Hematopoietic multipotent progenitor cell treated with erythropoietin and hydrocortisone succinate and interleukin-3 and kit ligand, for 15 days (in vitro differentiated cells): Measurements from ENCODE around the gene USP11.
A peak's percentile ranks its signal among the peaks of the same experiment; 100 is the strongest.

Experiments
- DNase-seq: peaks from one replicate; pipeline ENCODE4 v3.0.0-alpha.2; 2015; ENCODE audit warnings: low spot score

Gene USP11

DNA sequence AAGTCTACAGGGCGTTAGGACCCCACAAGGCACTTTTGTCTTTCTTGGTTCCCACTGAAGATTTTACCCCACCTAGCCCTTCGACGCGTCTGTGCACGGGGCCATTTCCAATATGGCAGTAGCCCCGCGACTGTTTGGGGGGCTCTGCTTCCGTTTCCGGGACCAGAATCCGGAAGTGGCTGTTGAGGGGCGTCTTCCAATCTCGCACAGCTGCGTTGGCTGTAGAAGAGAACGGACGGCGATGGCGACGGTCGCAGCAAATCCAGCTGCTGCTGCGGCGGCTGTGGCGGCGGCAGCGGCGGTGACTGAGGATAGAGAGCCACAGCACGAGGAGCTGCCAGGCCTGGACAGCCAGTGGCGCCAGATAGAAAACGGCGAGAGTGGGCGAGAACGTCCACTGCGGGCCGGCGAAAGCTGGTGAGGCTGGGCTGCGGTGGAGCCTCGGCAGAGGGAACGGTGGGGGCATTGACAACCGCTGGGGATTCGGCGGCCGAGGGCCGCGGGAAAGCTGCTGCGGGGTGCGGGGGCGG is at the start of gene USP11:
USP11 (plus strand) TSS at position 207 of the 530 bp plus-strand sequence; CDS start at position 242, 35 bp downstream.
- DNase-seq: peak; percentile 33

DNA sequence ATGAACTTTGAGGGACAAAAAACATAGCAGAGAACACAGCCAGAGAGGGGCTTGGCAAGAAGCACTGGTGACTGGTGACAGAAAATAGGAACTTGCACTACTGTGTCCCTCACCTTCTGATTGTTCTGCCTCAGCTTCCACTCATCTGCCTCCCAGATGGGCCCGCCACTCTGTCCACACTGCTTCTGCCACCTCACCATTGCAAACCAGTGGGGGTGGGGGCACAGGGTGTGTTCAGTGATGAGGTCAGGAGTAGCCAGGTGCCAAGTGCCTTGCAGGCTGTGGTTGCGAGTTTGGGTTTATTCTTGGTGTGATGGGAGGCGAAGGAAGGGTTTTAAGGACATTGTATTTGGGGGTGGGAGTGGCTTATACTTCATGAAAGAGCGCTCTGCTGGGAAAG is 48.3 kb upstream of the USP11 start:
- no peak for DNase-seq

DNA sequence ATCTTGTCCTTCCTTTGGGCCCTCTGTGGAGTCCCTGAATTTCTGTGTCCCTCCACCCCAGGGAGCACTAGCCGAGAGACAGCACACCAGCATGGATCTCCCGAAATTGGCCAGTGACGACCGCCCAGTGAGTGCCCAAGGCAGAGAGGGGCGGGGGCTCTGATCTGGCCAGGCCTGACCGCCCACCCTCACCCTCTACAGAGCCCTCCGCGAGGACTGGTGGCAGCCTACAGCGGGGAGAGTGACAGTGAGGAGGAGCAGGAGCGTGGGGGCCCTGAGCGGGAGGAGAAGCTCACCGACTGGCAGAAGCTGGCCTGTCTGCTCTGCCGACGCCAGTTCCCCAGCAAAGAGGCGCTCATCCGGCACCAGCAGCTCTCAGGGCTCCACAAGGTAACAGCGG is 47.6 kb upstream of the USP11 start:
- DNase-seq: no peak

GRCh38 chrX:47186096-47186740 is 46.6 kb upstream of the USP11 start:
- no peak for DNase-seq

- no peak for DNase-seq
Observed at GRCh38 chrX:47187106-47187677, 45.6 kb upstream of the USP11 start.

- DNase-seq: no peak
Observed at GRCh38 chrX:47189906-47190305, 42.9 kb upstream of the USP11 start.

DNA sequence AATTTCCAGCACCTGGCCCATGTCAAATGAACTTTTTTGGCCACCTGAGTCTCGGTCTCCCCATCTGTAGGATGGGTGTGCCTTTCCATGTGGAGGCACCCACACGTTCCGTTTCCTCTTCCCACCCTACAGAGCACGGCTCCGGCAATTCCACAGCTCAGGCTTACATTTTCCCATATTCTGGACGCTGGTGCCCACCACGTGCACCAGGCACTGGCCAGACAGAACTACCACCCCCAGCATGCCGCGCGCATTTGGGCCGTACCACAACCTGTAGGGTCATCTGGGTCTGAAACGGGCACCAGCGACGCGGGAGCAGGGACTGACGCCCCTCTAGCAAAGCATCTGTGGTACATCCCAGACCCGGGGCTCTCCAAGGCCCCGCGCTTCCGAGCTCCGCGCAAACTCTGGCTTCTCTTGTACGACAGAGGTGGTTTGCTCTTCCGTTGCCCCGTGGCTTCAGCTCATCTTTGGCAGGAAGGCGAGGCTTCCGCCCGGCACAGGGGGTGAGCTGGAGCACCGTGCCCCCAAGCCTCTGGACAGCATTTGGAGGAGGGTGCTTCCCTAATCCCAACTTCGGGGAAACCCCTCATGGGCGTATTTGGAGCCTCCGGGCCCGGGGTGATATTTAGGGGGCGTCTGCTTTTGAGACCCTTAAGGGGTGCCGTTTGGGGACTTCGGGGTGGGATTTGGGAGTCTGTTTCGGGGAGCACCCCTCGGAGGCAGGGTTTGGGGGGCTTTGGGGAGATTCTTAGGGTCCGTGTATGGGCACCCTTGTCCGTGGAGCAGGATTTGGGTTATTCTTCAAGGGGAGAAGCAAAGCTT is 42.2 kb upstream of the USP11 start:
- DNase-seq: peak; percentile 80

DNA sequence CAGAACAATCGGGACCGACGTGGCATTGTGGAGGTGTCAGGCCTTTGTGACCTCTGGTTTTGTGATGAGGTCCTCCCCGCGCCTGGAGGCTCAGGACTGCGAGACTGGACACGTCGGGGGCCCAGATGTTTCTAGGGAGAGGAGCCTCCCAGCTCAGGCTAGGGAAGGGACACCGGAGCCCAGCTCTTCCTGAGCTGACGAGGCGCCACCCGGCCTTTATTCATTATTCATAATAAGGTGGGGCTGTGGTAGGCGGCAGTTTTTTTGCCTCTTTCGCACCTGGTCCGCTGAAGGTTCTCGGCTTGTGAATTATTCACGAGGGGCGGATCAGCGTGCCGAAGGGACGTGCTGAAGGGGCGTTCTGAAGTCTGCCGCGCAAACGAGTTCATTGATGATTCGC is 41.5 kb upstream of the USP11 start:
- DNase-seq: no peak

- no peak for DNase-seq
Observed at GRCh38 chrX:47191806-47192401, 40.9 kb upstream of the USP11 start.

- peak; percentile 94 for DNase-seq
Observed at GRCh38 chrX:47193475-47194193, 39.2 kb upstream of the USP11 start, which contains the start of gene UBA1. TSS of gene UBA1 (plus strand) at chrX:47193829. CDS start at chrX:47198803, 4,974 bp downstream.

DNA sequence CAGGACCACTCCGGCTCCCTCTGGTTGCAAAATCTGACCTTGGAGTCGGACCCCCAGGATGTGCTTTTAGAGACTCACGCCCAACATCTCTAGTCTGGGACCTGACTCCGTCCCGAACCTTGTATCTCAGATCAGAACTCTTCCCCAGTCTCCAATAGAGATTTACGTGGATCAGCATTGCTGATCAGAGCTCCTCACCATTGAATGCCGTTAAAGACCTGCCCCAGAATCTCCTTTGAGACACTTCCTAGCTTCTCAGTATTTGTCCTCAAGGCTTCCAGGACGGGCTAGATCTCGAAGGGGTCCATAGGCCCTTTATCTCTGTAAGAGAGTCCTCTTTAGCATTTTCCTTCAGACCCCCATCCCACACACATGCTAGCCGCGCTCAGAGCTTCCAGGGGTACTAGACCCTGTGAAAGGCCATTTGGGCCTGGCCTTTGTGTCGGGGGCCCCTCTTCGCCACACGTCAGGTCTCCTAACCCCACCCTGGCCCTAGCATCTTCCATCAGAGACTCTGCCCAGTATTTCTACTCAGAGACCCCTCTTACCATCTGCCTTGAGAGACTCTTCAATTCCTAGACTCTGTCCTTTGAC is 38.5 kb upstream of the USP11 start:
- no peak for DNase-seq

DNA sequence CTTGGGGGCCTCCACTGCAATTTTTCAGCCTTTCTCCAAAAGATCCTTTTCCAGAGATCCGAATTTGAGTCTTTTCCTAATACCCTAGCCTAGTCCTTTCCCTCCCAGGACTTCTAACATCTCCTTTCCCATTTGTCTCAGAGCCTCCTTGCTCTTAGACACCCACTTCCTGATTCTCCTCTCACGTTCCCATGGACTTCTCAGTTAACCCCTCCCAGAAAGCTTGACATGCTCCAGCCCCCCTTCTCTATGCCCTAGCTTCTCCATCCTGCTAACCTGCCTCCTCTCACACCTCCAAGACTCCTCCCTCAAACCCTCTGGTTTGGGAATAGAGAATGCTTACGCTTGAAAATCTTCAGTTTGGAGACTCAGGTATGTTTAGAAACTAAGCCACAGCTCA is 36.7 kb upstream of the USP11 start:
- no peak for DNase-seq

- DNase-seq: no peak
Observed at GRCh38 chrX:47197526-47197925, 35.3 kb upstream of the USP11 start.

DNA sequence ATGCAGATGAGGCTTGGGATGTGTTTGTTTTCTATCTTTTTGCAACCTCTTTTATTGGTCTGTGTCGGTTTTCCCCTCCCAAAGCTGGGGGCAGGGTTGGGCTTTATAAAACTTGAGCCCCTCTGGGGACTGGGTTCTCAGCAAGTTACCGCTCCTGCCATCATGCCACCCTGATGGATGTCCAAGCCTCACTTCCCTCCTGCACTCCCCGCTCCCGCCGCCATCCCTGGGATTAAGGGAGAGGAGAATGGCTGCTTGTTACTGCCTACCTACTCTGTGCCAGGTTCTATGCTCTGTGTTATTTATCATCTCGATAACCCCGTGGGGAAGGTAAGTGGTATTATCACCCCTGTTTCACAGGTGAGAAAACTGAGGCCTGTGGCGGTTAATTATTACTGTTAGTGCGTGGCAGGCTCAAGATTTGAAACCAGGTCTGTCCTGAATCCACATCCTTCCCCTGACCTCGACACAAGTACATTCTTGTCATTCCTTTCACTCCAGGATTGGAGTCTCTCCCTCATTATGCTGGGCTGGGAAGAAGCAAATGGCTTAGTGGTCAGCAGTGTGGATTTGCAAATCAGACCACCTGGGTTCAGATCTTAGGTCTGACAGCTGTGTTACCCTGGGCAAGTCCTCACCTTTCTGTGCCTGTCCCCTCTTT is 34.7 kb upstream of the USP11 start:
- DNase-seq: no peak

DNA sequence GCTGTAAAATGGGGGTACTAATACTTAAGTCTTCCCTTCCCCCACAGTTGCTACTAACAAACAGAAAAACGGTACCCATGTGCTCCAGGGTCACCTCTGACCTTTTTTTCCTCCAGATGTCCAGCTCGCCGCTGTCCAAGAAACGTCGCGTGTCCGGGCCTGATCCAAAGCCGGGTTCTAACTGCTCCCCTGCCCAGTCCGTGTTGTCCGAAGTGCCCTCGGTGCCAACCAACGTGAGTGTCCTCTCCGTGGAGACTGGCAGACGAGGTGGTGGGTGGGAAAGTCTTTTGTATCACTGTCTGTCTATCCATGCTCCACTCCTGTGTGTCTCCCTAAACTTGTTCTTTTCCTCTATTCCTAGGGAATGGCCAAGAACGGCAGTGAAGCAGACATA is 34.1 kb upstream of the USP11 start:
- DNase-seq: no peak

GRCh38 chrX:47199286-47199685 is 33.5 kb upstream of the USP11 start:
- DNase-seq: no peak

DNA sequence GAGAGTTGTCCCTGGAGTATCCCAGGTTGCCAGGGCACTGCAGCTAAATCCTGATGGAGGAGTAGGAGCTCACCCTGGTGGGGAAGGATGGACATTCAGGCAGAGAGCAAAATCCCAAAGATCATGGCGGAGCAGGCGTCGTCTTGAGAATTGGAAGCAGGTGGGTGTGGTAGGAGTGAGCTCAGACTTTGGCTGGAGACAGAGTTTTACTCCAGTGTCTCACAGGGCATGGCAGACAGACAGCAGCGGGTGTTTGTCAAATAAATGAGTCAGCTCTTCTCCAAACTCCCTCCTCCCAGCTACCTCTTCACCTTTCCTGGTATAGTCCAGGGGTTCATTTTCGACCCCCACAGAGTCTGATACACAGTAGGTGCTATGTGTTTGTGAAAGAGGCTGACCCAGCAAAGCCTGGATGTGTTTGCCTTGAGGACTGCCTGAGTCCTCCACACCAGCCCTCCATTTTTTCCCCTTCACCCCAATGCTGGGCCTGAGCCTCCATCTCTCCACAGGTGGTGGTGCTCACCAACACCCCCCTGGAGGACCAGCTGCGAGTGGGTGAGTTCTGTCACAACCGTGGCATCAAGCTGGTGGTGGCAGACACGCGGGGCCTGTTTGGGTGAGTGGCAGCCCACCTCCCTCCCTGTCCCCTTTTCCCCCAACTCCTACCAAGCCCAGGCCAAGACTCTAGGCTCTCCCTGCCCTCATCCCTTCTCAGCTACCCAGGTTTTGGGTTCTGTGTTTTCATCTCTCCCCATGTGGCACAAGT is 32.2 kb upstream of the USP11 start:
- no peak for DNase-seq

GRCh38 chrX:47201345-47201944 is 31.4 kb upstream of the USP11 start:
- DNase-seq: no peak

- DNase-seq: no peak
Observed at GRCh38 chrX:47202316-47202715, 30.5 kb upstream of the USP11 start.

- DNase-seq: no peak
Observed at GRCh38 chrX:47202877-47203276, 29.9 kb upstream of the USP11 start.
